CD4-positive, alpha-beta T cell treated with Interleukin-17A for 1 hour (primary cell): Measurements from ENCODE around the gene IL1RAP.

Experiments
- DNase-seq: peaks from one replicate; pipeline ENCODE4 v3.0.0-alpha.2; 2020

The IL1RAP gene

GRCh38 chr3:190543671-190544070, 29.8 kb downstream of the IL1RAP start:
- no peak for DNase-seq

- DNase-seq: no peak
Measured at GRCh38 chr3:190545191-190545590, 31.3 kb downstream of the IL1RAP start.

GRCh38 chr3:190546881-190547510, 33.1 kb downstream of the IL1RAP start:
- DNase-seq: no peak

- no peak for DNase-seq
Measured at GRCh38 chr3:190548031-190548656, 34.3 kb downstream of the IL1RAP start.

- no peak for DNase-seq
Measured at GRCh38 chr3:190552021-190552420, 38.1 kb downstream of the IL1RAP start.

GRCh38 chr3:190552969-190553759, 39.3 kb downstream of the IL1RAP start:
- no peak for DNase-seq

GRCh38 chr3:190554197-190554596, 40.3 kb downstream of the IL1RAP start:
- no peak for DNase-seq

- no peak for DNase-seq
Measured at GRCh38 chr3:190556351-190556750, 42.5 kb downstream of the IL1RAP start.

GRCh38 chr3:190557296-190557695, 43.4 kb downstream of the IL1RAP start:
- no peak for DNase-seq

- DNase-seq: no peak
Measured at GRCh38 chr3:190558316-190558715, 44.4 kb downstream of the IL1RAP start.

GRCh38 chr3:190558796-190559195, 44.9 kb downstream of the IL1RAP start:
- DNase-seq: no peak

- DNase-seq: no peak
Measured at GRCh38 chr3:190560013-190560895, 46.4 kb downstream of the IL1RAP start.

- DNase-seq: no peak
Measured at GRCh38 chr3:190562866-190563510, 49.1 kb downstream of the IL1RAP start.

- DNase-seq: no peak
Measured at GRCh38 chr3:190564175-190564574, 50.3 kb downstream of the IL1RAP start.

- DNase-seq: peak; percentile 26
Measured at GRCh38 chr3:190566043-190566933, 52.4 kb downstream of the IL1RAP start.

- DNase-seq: no peak
Measured at GRCh38 chr3:190568036-190568435, 54.2 kb downstream of the IL1RAP start.

GRCh38 chr3:190574473-190574872, 60.6 kb downstream of the IL1RAP start:
- no peak for DNase-seq

- DNase-seq: no peak
Measured at GRCh38 chr3:190575437-190576185, 61.7 kb downstream of the IL1RAP start.

GRCh38 chr3:190577225-190577624, 63.3 kb downstream of the IL1RAP start:
- DNase-seq: no peak

- no peak for DNase-seq
Measured at GRCh38 chr3:190579514-190580137, 65.7 kb downstream of the IL1RAP start.
